OCI-LY1 (cell line): ENCODE data around the gene BTBD9.

Source experiments
- H2AFZ ChIP-seq: fragments of 200-600 bp; sonication (generic), shearing (Covaris generic); 2 replicates; pipeline ENCODE4 v1.6.0; 2014; ENCODE audit warnings: antibody characterized with exemption, mild to moderate bottlenecking, low read length
- H3F3A ChIP-seq: fragments of 200-600 bp; sonication (generic), shearing (Covaris generic); 2 replicates; pipeline ENCODE4 v1.6.0; 2014; ENCODE audit warnings: mild to moderate bottlenecking, antibody characterized with exemption, low read length, moderate library complexity; ENCODE audit not compliant: insufficient read depth
- H3K27ac ChIP-seq: fragments of 200-600 bp; sonication (generic); 2 replicates; pipeline ENCODE4 v1.5.1; 2014; ENCODE audit warnings: low read length, mixed run types, mild to moderate bottlenecking, low read depth; ENCODE audit not compliant: poor library complexity, severe bottlenecking
- H3K27me3 ChIP-seq: fragments of 200-600 bp; sonication (generic); 2 replicates; pipeline ENCODE4 v1.6.0; 2014; ENCODE audit warnings: antibody characterized with exemption, mild to moderate bottlenecking, low read length, moderate library complexity; ENCODE audit not compliant: insufficient read depth
- H3K36me3 ChIP-seq: fragments of 200-600 bp; sonication (generic); 2 replicates; pipeline ENCODE4 v1.6.1; 2014; ENCODE audit warnings: mild to moderate bottlenecking, antibody characterized with exemption, low read length, moderate library complexity, mixed read lengths; ENCODE audit not compliant: insufficient read depth
- H3K4me1 ChIP-seq: fragments of 200-600 bp; sonication (generic); 2 replicates; pipeline ENCODE4 v1.5.1; 2014; ENCODE audit warnings: mild to moderate bottlenecking, low read length, moderate library complexity; ENCODE audit not compliant: insufficient read depth, severe bottlenecking
- H3K4me2 ChIP-seq: fragments of 200-600 bp; sonication (generic), shearing (Covaris generic); 2 replicates; pipeline ENCODE4 v1.6.1; 2014; ENCODE audit warnings: low read length
- H3K4me3 ChIP-seq: fragments of 200-600 bp; sonication (generic); 2 replicates; pipeline ENCODE4 v1.5.1; 2014; ENCODE audit warnings: low read length, low read depth, mild to moderate bottlenecking, mixed read lengths; ENCODE audit not compliant: poor library complexity, severe bottlenecking
- H3K79me2 ChIP-seq: fragments of 200-600 bp; shearing (Covaris generic); 2 replicates; pipeline ENCODE4 v1.6.1; 2016; ENCODE audit warnings: mixed run types, low read length, mixed read lengths; ENCODE audit not compliant: insufficient read depth
- H3K9ac ChIP-seq: fragments of 200-600 bp; sonication (generic), shearing (Covaris generic); 2 replicates; pipeline ENCODE4 v1.6.1; 2014; ENCODE audit warnings: mild to moderate bottlenecking, low read length, mixed read lengths
- H3K9me2 ChIP-seq: fragments of 200-600 bp; sonication (generic), shearing (Covaris generic); 2 replicates; pipeline ENCODE4 v1.6.1; 2014; ENCODE audit warnings: low read depth, mild to moderate bottlenecking, low read length, mixed read lengths
- H3K9me3 ChIP-seq: fragments of 200-600 bp; shearing (Covaris generic); 2 replicates; pipeline ENCODE4 v1.6.1; 2014; ENCODE audit warnings: low read length, mixed read lengths
- H4K20me1 ChIP-seq: fragments of 200-600 bp; sonication (generic), shearing (Covaris generic); 2 replicates; pipeline ENCODE4 v1.6.0; 2016; ENCODE audit warnings: mild to moderate bottlenecking, low read length; ENCODE audit not compliant: insufficient read depth
- CTCF ChIP-seq: fragments of 200-600 bp; sonication (generic), shearing (Covaris generic); IDR thresholded peaks from 2 replicates; pipeline ENCODE4 v1.5.1; 2017; ENCODE audit warnings: mild to moderate bottlenecking, antibody characterized with exemption, low read length, moderate library complexity, mixed read lengths
- EZH2 ChIP-seq: fragments of 200-600 bp; sonication (generic), shearing (Covaris generic); IDR thresholded peaks from 2 replicates; pipeline ENCODE4 v1.8.0; 2017; ENCODE audit warnings: borderline replicate concordance, mixed run types, mild to moderate bottlenecking, antibody characterized with exemption, low read length, moderate library complexity, mixed read lengths

The BTBD9 gene

GRCh38 chr6:38564301-38564700, 75.4 kb downstream of the BTBD9 start:
- Histone ChIP-seq H3K9me3 (no peaks in the 10 kb centered on the region), H4K20me1 (no peaks in the 10 kb centered on the region), H3K27me3 (no peaks in the 10 kb centered on the region), H3K79me2 (no peaks in the 10 kb centered on the region), H2AFZ (no peak overlapping the region), H3K27ac (no peak overlapping the region), H3F3A (no peaks in the 10 kb centered on the region), H3K9ac (no peak overlapping the region), H3K4me1 (no peaks in the 10 kb centered on the region), H3K9me2 (no peaks in the 10 kb centered on the region), H3K36me3 (no peaks in the 10 kb centered on the region), H3K4me2 (no peak overlapping the region), H3K4me3 (no peak overlapping the region)
- TF ChIP-seq CTCF (no peak), EZH2 (no peak)

GRCh38 chr6:38555606-38556005, 84.1 kb downstream of the BTBD9 start:
- Histone ChIP-seq H3K27me3 (no peaks in the 10 kb centered on the region), H2AFZ (no peak overlapping the region), H3K9me3 (peaks cover 3% of the 10 kb centered on the region; the same call in 1 of the 2 replicates), H3K9me2 (no peaks in the 10 kb centered on the region), H3K4me1 (peaks cover 9% of the 10 kb centered on the region), H3K4me3 (no peak overlapping the region), H3K27ac (no peak overlapping the region), H3K79me2 (no peaks in the 10 kb centered on the region), H3K9ac (no peak overlapping the region), H4K20me1 (no peaks in the 10 kb centered on the region), H3K4me2 (no peak overlapping the region), H3K36me3 (no peaks in the 10 kb centered on the region; the same call in 1 of the 2 replicates), H3F3A (no peaks in the 10 kb centered on the region)
- TF ChIP-seq EZH2, result no peak

GRCh38 chr6:38554700-38555413, 84.9 kb downstream of the BTBD9 start:
- Histone ChIP-seq H3K9me3 (peaks cover 3% of the 10 kb centered on the region; the same call in 1 of the 2 replicates), H3K9me2 (no peaks in the 10 kb centered on the region), H3K27me3 (no peaks in the 10 kb centered on the region), H3K4me2 (no peak overlapping the region), H3K27ac (no peak overlapping the region), H3K79me2 (no peaks in the 10 kb centered on the region), H3K9ac (no peak overlapping the region), H4K20me1 (no peaks in the 10 kb centered on the region), H3K4me3 (no peak overlapping the region), H3K36me3 (no peaks in the 10 kb centered on the region; the same call in 1 of the 2 replicates), H3K4me1 (peaks cover 9% of the 10 kb centered on the region), H3F3A (no peaks in the 10 kb centered on the region), H2AFZ (no peak overlapping the region)
- TF ChIP-seq EZH2 (no peak), CTCF (no peak)

GRCh38 chr6:38554014-38554413, 85.7 kb downstream of the BTBD9 start:
- TF ChIP-seq CTCF (no peak), EZH2 (no peak)

More at GRCh38 chr6:38554014-38554413, 85.7 kb downstream of the BTBD9 start:
- H3K36me3 ChIP-seq, result no peaks in the 10 kb centered on the region; the same call in 1 of the 2 replicates
- H3K79me2 ChIP-seq, result no peaks in the 10 kb centered on the region
- no peaks in the 10 kb centered on the region for H4K20me1 ChIP-seq
- no peak overlapping the region for H3K4me3 ChIP-seq
- H3K4me2 ChIP-seq, result no peak overlapping the region
- no peaks in the 10 kb centered on the region for H3K27me3 ChIP-seq
- H3K27ac ChIP-seq, result no peak overlapping the region
- no peaks in the 10 kb centered on the region for H3F3A ChIP-seq
- peaks cover 9% of the 10 kb centered on the region for H3K4me1 ChIP-seq
- no peak overlapping the region for H3K9ac ChIP-seq
- peaks cover 3% of the 10 kb centered on the region; the same call in 1 of the 2 replicates for H3K9me3 ChIP-seq
- no peaks in the 10 kb centered on the region for H3K9me2 ChIP-seq
- no peak overlapping the region for H2AFZ ChIP-seq
